ENCODE data around the gene STXBP6. TPM values are rescaled to one million over a fixed set of nuclear protein-coding genes. Genes with fewer than 3 reads are reported as not detected.

STXBP6 gene
- total RNA-seq, 1 donor from 2014 or later, result 29.4 TPM

DNA sequence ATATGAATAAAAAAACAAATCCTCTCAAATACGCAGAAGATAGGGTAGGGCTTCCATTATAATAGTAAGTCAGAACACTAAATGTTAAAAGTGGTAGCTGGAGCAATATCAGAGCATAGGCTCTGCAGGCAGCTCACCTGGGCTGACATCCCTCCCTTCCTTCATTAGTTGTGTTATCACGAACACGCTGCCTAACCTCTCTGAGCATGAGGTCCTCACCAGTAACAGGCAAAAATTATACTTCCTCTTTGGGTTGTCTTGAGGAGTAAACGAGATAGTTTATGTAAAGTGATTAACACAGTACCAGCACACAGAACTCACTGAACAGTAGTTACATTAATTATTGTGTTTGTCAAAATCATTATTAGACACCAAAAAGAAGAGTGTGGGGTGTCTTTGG is 154.3 kb downstream of the STXBP6 start:
- ATAC-seq, result no peak
- Histone ChIP-seq H3K4me1 (peaks cover 7% of the 10 kb centered on the region), H3K27me3 (ENCODE audit: low read depth) (no peaks in the 10 kb centered on the region), H3K27ac (no peak overlapping the region), H3K36me3 (no peaks in the 10 kb centered on the region), H3K9me3 (peaks cover 5% of the 10 kb centered on the region), H3K4me3 (no peak overlapping the region)
- TF ChIP-seq, protein P1, sequence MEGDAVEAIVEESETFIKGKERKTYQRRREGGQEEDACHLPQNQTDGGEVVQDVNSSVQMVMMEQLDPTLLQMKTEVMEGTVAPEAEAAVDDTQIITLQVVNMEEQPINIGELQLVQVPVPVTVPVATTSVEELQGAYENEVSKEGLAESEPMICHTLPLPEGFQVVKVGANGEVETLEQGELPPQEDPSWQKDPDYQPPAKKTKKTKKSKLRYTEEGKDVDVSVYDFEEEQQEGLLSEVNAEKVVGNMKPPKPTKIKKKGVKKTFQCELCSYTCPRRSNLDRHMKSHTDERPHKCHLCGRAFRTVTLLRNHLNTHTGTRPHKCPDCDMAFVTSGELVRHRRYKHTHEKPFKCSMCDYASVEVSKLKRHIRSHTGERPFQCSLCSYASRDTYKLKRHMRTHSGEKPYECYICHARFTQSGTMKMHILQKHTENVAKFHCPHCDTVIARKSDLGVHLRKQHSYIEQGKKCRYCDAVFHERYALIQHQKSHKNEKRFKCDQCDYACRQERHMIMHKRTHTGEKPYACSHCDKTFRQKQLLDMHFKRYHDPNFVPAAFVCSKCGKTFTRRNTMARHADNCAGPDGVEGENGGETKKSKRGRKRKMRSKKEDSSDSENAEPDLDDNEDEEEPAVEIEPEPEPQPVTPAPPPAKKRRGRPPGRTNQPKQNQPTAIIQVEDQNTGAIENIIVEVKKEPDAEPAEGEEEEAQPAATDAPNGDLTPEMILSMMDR (IDR thresholded peaks at IDR 0.05), result no peak
- DNase-seq, result no peak
- intact Hi-C loops (cut with DNase I), result no loop called here

DNA sequence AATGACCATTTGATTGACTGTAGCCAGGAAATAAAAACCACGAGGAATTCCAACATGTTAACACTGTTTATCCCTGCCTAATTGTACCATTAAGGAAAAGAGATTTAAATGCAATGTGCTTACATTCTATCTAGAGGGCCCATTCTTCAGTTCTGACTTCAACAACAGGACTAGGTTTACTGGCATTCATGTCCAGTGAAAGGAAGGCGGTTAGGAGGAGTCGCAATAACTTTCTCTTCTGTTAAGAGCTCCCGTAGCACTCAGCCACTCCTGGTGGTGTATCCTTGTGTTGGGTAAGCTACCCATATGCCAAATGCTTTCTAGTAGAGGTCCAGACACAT is 154.7 kb downstream of the STXBP6 start:
- Histone ChIP-seq H3K27me3 (ENCODE audit: low read depth) (no peaks in the 10 kb centered on the region), H3K36me3 (no peaks in the 10 kb centered on the region), H3K27ac (no peak overlapping the region), H3K9me3 (peaks cover 9% of the 10 kb centered on the region), H3K4me1 (peaks cover 7% of the 10 kb centered on the region), H3K4me3 (no peak overlapping the region)
- ATAC-seq (peak in 1 of 2 donors; percentile 21), DNase-seq (no peak)
- intact Hi-C loops (cut with DNase I), result no loop called here
- TF ChIP-seq, protein P1 (IDR thresholded peaks at IDR 0.05), result no peak

DNA sequence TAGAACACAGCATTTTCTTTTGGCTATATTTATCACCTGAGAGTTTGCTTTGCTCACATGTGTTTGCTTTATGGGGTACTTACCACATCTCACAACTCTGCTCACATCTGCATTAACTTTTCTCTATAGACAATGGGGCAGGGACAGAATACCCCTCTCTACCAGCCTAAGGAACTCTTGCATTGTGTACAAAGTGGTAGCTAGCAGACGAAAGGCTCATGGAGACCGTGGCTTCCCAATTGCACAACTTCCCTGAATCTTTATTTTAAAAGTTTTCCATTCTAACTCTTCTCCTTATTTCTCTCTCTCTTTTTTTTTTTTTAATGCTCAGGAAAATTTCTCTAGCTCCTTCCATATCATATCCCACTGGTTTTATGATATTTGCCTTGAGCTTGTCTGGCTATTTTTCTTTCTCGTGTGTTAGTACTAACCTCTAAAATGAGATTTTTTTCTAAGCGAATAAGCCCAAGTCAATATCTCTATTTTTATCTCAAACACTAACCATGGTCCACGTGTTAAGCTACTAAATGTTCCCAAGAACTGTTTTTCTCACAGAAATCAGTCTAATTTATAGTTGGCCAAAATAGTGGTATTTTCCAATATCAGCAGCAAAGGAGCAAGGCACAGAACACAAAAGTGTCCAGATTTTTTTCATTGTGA is 155.2 kb downstream of the STXBP6 start:
- Histone ChIP-seq H3K27ac (no peak overlapping the region), H3K4me1 (peaks cover 7% of the 10 kb centered on the region), H3K36me3 (no peaks in the 10 kb centered on the region), H3K27me3 (ENCODE audit: low read depth) (no peaks in the 10 kb centered on the region), H3K4me3 (no peak overlapping the region), H3K9me3 (peaks cover 12% of the 10 kb centered on the region)
- TF ChIP-seq, protein P1 (IDR thresholded peaks at IDR 0.05), result no peak
- DNase-seq, result no peak
- ATAC-seq, result no peak
- intact Hi-C loops (cut with DNase I), result no loop called here

GRCh38 chr14:24892497-24893051 is 157.4 kb downstream of the STXBP6 start:
- Histone ChIP-seq H3K9me3 (peaks cover 12% of the 10 kb centered on the region), H3K27ac (no peak overlapping the region), H3K36me3 (no peaks in the 10 kb centered on the region), H3K27me3 (ENCODE audit: low read depth) (no peaks in the 10 kb centered on the region), H3K4me1 (peaks cover 7% of the 10 kb centered on the region), H3K4me3 (no peak overlapping the region)
- DNase-seq, result no peak
- intact Hi-C loops (cut with DNase I), result no loop called here
- peak; percentile 29 to 46 for ATAC-seq
- TF ChIP-seq, protein P1 (IDR thresholded peaks at IDR 0.05), result no peak

DNA sequence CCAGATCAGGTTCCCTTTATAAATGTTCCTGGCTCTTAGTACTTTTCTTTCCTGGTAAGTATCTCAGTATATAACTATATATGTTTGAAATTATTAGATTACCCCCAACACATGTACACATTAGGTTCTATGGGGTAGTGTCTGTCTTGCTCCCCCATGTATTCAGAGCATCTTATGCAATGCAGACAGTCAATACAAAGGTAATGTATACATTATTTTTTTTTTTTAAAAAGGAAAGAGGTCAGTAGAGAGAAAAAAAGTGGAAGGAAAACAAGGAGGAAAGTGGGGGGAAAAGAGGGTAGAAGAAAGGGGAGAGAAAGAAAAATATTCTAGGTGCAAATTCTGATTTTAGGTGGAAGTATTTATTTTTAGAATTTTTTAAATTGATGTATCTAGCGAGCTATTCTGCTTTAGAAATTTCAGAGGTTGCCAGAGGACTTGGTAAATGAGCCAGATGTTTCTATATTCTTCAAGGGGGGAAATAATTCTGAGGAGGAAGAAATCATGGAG is 157.9 kb downstream of the STXBP6 start:
- H3K36me3 ChIP-seq, result no peaks in the 10 kb centered on the region
- no peak overlapping the region for H3K27ac ChIP-seq
- TF ChIP-seq, protein P1 (IDR thresholded peaks at IDR 0.05), result no peak
- ATAC-seq (no peak), DNase-seq (no peak)
- intact Hi-C loops (cut with DNase I), result no loop called here
- H3K27me3 ChIP-seq (ENCODE audit: low read depth), result no peaks in the 10 kb centered on the region
- no peak overlapping the region for H3K4me3 ChIP-seq
- peaks cover 12% of the 10 kb centered on the region for H3K9me3 ChIP-seq
- peaks cover 7% of the 10 kb centered on the region for H3K4me1 ChIP-seq

Measured in lower lobe of right lung (tissue), 2 donors.